HuH-7 (cell line): ENCODE data around the gene TLNRD1.

ENCODE experiments used
- DNase-seq: peaks from one replicate; pipeline ENCODE4 v3.0.0; 2011; ENCODE audit warnings: low spot score

TLNRD1 gene

DNA sequence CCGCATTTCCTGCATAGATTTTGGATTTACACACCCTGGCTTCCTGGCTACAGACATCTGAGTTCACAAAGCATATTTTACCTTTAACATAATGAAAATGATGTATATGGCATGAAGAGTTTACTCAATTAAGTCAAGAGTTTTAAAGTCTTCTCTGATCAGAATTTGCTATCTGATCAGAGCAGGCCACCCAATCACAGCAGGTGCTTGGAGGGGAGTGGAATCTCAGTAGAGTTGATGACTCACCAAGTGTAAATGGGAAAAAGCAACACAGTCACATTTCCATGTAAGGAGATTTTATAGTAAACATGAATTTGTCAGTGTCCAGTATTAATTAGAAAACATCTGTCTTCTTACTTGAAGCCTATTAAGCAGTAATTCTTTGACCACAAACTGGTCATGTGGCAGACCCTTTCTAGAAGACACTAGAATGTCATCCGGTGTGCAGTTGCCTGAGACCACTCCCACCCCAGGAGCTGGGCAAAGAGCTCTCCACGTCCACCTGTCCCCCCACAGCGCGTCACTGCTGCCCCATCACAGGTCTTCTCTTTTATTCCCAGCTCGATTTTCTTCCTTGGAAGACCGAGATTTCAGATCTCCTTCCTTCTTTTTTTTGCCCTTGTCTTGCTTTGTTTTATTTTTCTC lies 21.9 kb upstream of the TLNRD1 start:
- no peak for DNase-seq

DNA sequence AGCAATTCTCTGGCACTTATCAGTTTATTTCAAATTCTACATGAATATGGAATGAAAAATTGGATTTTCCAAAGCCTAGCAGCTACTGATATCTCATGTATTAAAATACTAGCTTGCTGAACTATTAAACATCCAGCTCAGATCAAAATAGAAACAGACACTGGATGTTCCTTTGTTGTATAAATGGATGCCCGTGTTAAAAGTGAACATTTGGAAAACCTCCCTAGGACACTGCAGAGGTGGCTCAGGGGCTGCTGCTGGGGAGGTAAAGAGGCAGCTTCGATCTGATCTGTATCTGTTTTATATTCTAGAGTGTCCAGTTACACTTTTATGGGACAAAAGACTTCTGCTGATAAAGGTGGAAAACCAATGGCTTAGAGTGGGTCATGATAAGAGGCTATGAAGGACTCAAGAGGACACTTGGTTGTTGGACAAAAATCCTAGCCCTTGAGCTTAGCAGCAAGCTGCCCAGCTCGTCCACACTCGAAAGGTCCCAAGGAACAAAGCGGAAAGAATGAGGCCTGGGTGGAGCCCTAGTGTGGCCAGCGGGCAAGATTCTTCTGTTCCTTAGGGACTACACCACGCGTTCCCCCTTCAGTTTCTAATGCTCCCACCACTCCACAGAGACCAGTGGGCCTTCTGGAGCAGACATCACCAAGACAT lies 21.1 kb upstream of the TLNRD1 start:
- DNase-seq: no peak

DNA sequence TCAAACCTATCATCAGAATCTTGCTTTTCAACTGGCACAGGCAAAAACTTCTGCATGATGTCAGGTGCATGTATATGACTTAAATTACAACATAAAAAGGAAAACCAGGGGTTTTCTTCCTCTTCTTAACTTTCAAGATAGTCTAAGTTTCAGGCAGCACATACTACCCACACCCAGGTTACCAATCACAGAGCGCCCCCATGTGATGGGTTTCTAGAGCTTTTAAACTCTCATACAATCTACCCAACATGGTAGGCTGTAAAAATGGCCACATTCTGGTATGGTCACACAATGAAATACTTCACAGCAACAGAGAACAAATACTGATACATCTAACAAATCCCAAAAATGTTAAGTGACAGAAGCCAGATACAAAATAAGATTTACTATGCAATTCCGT lies 18.5 kb upstream of the TLNRD1 start:
- no peak for DNase-seq

DNA sequence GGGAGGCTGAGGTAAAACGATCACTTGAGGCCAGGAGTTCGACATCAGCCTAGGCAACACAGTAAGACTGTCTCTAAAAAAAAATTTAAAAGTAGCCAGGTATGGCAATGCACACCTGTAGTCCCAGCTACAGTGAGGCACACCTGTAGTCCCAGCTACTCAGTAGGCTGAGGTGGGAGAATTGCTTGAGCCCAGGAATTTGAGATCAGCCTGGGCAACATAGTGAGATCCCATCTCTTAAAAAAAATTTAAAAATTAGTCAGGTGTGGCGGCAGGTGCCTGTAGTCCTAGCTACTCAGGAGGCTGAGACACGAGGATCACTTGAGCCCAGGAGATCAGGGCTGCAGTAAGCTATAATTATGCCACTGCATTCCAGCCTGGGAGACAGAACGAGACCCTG lies 17.9 kb upstream of the TLNRD1 start:
- DNase-seq: no peak

DNA sequence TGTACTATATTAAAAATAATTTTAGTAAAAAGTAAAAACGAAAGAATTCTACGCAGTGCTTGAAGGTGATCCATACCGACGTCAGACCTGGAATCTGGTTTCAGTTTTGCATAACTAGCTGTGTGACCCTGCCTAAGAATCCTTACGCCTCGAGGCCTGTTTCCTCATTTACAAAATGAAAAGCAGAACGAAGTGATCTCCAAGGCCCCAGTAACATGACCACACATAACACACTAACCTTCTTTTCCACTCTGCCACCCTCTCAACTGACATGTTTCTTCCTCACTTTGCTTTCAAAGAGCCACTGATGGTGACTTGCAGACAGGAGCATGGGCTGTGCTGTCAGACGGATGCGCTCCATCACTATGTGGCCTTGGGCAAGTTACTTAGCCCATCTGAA lies 15.9 kb upstream of the TLNRD1 start:
- DNase-seq: no peak

DNA sequence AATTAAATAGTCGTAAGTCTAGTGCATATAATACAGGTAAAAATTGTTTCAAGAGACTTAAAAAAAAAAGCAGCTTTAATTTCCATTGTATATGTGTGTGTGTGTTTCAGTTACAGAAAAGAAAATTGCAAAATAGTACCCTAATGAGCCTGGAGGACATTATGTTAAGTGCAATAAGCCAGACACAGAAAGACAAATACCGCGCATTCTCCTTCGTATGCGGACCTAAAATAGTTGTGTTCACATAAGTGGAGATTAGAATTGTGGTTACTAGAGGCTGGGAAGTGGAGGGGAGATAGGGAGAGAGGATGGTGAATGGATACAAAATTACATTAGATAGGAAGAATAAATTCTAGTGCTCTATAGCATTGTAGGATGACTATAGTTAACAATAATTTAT lies 14.7 kb upstream of the TLNRD1 start:
- no peak for DNase-seq

DNA sequence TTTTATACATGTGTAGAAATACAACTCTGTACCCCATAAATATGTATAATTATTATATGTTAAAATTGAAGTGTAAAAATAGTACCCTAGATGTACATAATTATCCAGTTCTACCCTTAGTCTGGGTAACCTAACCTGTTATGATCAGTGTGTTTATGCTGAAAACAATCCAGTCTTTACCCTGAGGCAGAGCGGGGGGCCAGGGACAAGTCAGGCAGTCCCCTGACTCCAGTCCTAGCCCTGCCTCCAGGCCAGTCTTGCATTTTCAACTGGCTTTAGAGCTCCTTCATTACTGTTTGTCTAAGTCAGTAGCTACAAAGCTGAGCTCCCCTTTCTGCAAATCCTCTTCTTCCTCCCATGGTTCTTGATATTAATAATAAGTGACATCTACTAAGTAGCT lies 14.2 kb upstream of the TLNRD1 start:
- DNase-seq: no peak

DNA sequence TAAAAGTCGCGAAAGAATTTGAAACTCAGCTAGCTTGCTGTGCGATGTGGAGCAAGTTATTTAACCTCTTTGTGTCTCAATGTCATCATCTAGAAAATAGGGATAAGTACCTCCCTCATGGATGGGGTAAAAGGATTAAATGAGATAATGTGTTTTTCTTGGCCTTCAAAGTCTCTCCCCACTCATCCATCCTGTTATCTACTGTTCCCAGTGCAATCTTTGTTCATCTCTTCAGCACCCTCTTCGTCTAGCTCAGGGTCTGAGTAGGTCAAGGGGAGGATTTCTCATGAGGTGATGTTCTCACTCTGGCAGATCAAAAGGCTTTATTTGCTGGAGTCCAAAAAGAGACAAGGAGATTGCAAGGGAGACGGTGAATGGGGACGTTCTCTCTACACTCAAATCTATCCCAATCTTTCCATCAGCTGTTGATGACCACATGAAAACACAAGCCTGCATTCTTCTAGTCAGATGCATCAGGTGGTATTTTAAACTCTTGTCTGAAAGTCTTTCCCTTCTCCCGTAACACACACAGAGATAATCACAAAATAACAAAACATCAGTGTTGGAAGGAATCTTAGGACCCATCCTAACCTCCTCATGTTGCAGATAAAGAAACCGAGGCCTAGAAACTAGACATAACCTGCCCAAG lies 12.5 kb upstream of the TLNRD1 start:
- DNase-seq: no peak

DNA sequence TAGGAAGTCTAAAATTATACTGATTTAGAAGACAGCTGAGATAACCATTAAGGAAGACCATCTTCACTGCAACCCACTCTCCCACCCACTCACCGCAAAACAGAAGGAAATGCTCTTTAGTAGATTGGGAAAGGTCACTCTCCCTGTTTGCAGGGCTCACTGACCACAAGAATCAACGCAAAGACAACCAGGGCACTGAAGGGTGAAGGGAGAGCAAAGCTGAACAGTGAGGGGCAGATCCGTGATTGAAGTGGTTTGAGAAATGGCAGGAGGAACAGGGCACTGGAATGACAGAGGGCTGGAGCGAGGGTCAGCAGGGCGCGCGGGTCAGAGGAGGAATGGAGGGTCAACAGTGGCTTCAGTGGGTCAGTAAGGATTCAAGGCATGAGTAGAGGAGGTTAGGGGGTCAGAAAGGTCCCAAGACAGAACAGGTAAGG lies 11.6 kb upstream of the TLNRD1 start:
- peak; percentile 46 for DNase-seq

DNA sequence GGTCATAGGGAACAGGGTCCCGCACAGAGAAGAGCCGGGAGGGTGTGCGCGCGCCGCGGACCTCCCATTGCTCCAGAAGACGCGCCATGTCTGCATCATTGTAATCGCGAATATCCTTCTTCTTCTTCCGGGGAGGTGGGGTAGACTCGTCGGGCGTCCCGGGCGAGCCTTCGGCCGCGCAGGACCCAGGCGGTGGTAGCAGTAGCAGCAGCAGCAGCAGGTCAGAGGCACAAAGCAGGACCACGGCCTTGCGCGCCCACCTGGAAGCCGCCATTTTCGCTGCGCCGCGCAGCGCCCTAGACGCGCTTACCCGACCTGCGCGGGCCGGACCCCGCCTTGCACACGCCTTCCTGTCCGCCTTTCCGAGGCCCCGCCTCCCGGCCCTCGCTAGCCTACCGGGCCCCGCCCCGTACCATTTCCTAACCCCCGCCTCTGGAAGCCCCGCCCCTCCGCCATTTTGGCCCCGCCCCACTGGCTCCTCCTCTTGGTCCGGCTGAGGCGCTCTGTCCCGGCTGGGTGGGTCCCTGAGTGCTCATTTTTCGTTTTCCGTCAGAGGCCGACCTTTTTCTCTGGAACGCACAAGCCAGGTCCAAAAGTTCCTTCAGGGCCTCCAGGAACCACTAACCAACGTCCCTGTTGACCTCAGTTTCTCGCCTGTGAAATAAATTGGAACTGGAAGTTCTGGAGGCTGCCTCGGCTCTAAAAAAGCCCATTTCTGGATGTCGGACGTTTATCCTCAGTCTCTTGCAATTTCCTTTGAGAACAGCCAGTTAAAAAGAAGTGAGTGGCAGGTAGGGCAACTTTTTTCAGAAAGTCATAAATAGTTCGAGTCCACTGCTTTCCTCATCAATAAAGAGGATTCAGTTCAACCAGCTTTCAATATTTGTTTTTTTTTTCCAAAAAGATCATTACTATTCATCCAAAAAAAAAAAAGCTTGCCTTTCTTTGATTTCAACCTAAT lies 10.9 kb upstream of the TLNRD1 start, which contains the start of gene MESD:
TSS of gene MESD (minus strand) at position 302 of the 961 bp plus-strand sequence. CDS start at position 274, 28 bp downstream.
- DNase-seq: peak; percentile 92

DNA sequence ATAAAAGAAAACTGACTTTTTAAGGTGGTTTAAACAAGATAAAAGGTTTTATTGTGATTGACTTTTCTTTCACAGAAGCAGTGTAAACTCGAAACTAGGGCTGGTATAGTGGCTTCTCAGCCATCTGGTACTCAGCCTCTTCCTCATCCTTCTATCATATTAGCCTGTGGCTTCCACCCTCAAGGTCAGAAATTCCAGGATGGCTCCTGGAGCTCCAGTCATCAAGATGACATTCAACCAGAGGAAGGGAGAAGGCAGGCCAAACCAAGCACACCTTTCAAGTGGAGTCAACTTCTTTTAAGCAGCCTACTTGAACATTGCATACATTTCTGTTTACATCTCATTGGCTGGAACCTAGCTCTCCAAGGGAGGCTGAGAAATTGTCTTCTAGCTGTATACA lies 9.8 kb upstream of the TLNRD1 start:
- no peak for DNase-seq

DNA sequence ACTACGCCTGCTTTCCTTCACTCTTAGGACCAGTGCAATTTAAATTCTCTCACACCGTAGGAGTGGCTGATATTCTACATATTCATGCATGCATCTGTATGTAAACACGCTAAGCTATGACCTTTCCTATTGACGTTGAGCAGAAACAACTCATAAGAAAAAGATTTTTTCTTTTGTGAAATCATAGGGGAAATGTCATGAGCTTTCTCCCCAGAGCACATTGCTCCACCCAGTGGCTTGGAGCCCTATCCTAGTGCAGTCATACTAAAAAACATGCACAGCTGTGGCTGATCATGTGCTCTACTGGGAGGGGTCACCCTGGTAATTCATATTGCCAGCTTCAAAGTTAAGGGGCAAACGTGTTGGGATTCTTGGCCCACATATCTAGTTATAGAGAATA lies 9.3 kb upstream of the TLNRD1 start:
- DNase-seq: no peak

DNA sequence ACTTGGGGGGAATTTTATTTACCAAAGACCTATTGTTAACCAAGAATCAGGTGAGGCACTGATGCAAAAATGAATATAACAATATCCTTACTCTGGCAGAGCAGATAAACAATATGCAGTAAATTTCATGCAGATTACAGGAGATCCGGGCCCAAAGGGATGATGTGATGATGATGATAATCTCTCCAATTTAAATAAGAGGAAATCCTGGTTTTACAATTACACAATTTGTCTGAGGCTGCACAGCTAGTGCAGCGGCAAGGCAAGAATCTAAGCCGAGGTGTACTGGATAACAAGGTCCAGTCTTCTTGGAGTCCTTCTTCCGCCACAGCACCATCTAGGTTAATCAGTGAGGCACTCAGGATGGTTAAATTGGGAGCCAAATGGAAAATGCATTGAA lies 8.7 kb upstream of the TLNRD1 start:
- DNase-seq: no peak

DNA sequence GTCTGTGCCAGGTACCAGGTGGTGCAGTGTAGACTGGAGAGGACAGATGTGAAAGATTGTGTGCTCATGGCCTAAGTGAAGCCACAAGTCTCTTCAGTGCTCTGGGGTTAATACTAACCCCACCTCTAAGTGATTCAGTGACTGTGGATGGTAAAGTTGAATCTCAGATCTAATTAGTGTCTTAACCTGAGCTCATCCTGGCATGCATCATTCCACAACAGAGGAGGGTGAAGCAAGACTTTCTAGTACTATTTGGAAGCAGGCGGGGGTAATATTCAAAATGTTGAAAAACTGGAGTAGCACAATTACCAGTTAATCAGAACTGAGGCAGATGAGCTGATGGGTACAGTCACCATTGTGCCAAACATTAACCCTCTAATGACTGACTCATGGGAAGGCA lies 8.3 kb upstream of the TLNRD1 start:
- no peak for DNase-seq

DNA sequence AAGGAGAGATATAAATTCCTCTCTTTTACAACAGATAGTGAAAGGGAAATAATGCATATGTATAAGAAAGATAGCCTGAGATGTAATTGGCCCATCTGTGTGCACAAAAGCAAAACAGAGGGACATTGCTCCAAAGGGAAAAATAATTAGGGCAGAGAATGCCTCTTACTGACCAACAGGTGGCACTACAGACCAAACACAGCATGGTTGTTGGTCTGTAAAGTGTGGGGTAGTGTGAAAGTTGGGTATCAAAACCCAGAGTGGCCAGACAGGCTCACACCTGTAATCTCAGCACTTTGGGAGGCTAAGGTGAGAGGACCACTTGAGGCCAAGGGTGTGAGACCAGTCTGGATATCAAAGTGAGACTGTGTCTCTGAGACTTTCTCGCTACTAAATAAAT lies 4.5 kb upstream of the TLNRD1 start:
- no peak for DNase-seq

DNA sequence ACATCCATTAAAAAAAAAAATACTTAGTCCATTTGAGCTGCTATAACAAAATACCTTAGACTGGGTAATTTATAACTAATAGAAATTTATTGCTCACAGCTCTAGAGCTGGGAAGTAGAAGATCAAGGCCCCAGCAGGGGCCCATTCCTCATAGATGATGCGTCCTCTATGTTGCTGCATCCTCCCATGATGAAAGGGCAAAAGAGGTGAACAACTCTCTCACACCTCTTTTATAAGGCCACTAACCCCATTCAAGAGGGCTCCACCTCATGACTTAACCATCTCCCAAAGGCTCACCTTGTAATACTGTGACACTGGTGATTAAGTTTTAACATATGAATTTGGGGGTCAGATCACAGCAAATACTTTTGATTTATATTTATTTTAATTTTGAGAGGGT lies 3.0 kb upstream of the TLNRD1 start:
- DNase-seq: no peak

DNA sequence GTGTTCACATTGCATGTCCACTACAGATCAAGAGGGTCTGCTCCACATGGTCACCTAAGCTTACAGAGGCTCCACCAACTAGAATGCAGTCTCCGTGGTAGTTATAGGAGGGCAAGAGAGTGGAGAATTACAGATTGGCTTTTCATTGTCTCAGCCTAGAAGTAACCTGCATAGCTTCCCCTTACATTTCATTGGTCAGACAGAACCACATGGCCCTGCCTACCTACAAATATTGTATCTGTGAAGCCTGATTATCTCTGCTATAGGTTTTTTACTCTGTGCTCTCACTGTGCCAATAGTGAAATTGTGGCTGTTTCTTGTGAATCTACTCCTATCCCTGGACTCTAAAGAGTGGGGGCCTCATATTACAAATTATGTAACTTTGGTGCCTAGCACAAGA lies 2.5 kb upstream of the TLNRD1 start:
- no peak for DNase-seq

DNA sequence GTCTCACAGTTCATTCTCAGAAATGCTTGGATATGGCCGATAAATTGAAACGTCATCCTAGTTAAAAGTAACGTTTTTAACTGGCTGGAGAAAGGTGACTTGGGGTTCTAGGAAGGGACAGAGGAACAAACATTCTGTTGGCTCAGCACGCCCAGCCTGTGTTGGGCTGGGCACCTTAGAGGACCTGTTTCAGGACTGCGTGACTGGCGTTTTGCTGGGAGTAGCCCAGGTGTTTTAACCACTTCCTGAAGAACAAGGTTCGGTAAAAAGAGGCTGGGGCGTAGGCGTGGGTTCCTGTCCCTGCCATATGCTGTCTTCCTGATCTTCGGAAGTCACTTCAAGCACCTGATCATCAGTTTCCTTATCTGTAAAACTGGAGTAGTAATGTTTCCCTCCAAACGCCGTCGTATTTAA lies 1.1 kb upstream of the TLNRD1 start:
- DNase-seq: no peak

DNA sequence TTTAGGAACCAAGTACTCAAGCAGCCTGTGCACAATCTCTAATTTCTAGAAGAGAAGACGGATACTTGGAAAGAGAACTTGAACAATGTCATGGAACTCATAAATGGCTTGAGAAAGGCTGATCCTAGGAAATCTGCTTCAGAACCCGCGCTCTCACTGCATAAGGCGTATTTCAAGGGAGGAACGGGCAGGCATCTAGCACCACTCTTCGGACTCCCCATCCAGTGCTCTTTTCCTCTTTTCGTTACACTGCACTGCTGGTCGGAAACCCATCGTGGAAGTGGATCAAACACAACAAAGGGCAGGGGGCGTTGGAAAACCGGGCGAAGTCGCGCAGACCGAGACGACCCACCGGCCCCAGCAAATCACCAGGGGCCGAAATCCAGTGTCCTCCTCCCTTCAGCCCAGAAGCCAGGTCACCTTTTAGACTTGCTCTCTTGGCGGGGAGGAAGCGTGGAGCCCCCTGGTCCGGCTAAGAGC lies 539 bp upstream of the TLNRD1 start:
- DNase-seq: no peak

DNA sequence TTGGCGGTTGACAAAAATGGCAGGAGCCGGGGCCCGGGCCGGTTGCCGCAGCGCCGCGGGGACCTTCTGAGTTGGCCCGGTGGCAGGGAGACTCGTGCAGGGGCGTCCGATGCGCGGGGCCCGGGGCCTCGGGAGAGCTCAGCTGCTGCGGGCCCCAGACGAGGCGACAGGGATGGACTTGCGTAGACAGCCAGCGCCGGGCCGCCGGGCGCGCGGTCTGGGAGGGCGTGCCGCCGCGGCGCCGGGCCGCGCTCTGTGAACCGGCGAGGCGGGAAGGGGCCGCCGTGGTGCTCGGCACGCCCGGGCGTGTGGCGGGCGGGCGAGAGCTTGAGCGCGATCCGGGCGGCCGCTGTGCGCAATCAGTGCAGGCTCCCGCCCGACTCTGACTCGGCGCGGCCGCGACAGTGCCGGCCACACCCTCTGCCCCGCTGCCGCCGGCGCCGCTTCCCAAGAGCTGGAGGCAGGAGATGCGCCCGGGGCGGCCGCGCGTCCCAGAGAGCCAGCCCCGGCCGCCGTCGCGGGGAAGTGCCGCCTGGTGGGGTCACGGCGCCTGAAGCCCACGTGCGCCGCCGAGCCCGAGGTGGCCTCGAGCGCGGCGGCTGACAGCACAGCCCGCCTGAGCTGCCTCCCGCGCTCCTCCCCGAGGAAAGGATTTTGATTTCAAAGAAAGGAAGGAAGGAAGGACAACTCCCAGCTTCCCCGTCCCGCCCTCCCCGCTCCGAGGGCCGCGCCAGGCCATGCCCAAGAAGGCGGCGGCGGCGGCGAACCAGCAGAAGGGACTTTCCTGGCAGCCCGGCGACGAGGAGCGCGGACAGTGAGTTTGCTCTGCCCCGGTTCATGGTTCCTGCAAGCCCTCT lies 657 bp downstream of the TLNRD1 start:
- peak; percentile 65 for DNase-seq

DNA sequence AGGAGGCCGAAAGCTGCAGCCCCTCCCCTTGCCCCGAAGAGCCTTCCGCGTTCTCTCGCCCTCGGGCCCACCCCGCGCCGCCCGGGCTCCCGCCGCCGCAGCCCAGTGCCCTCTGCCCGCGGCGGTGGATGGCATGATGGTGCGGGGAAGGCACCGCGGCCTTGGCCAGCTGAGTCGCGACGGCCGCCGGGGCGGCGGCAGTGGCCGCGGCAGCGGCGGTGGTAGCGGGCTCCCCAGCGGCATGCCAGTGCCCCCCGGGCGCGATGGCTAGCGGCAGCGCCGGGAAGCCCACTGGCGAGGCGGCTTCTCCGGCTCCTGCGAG lies 1.2 kb downstream of the TLNRD1 start:
- peak; percentile 44 for DNase-seq
